ENCODE data around the gene AHCTF1. TPM values are rescaled to one million over a fixed set of nuclear protein-coding genes. Genes with fewer than 3 reads are reported as not detected.

The AHCTF1 gene
- total and polyA plus RNA-seq, 2 of the 8 experiments (the other 6 are each of a cell fraction or from before 2014, with no cell fraction given): 7.9 to 44.5 TPM

GRCh38 chr1:246820666-246821065 lies 111.1 kb downstream of the AHCTF1 start:
- no peak overlapping the region for H2AK5ac ChIP-seq (ENCODE audit: low read depth, low read length)
- H3K36me3 ChIP-seq (ENCODE audit: control insufficient read depth in 2 of 4, insufficient read depth in 4 of 4, low read length in 3 of 4): no peaks in the 10 kb centered on the region
- H3K79me1 ChIP-seq (ENCODE audit: low read depth, low read length): no peaks in the 10 kb centered on the region
- ChIA-PET POLR2A (ENCODE audit: partially characterized antibody) (no interaction called here), CTCF (ENCODE audit: partially characterized antibody) (interaction anchor here (1.2 kb wide), 1 partner anchor 27 kb away, joined by 3 read pairs; no protein-coding TSS in a partner anchor)
- no peak overlapping the region for H4K91ac ChIP-seq (replicated peaks; ENCODE audit: insufficient read length, low read length)
- H3K27ac ChIP-seq (ENCODE audit: low read depth, low read length): no peak overlapping the region
- no peaks in the 10 kb centered on the region for H3K4me1 ChIP-seq (replicated peaks in 1 of 4; ENCODE audit: control insufficient read depth in 3 of 4, insufficient read depth in 4 of 4, low read length in 3 of 4)
- H2BK5ac ChIP-seq (ENCODE audit: low read depth, low read length): no peak overlapping the region
- no peak overlapping the region for H3K9ac ChIP-seq (replicated peaks in 1 of 4; ENCODE audit: extremely low read depth in 1 of 4, low read depth in 3 of 4, low read length in 3 of 4)
- no peak overlapping the region for H4K8ac ChIP-seq (ENCODE audit: extremely low read depth, insufficient read depth, low read length)
- H3K18ac ChIP-seq (ENCODE audit: extremely low read depth, low read length): no peak overlapping the region
- H2BK120ac ChIP-seq (replicated peaks; ENCODE audit: low read depth, low read length): no peak overlapping the region
- H2BK12ac ChIP-seq (ENCODE audit: low read depth, low read length): no peak overlapping the region
- H3K56ac ChIP-seq (replicated peaks; ENCODE audit: insufficient read length, low read depth, low read length): no peak overlapping the region
- H3K79me2 ChIP-seq (ENCODE audit: control insufficient read depth in 1 of 2, insufficient read depth in 2 of 2, low read length in 2 of 2): no peaks in the 10 kb centered on the region
- DNase-seq (ENCODE audit: low read depth in 1 of 2, low spot score in 2 of 2): no peak
- H3K23ac ChIP-seq (ENCODE audit: insufficient read length): no peak overlapping the region
- peaks cover 2% of the 10 kb centered on the region; the same call in 1 of the 2 replicates for H3K23me2 ChIP-seq (ENCODE audit: low read depth, low read length)
- H3K4ac ChIP-seq (replicated peaks; ENCODE audit: insufficient read length, low read depth, low read length): no peak overlapping the region
- WGBS, 2 experiments (ENCODE audit: extremely low coverage in 1 of 2, insufficient coverage in 1 of 2, insufficient read length in 1 of 2, insufficient replicate concordance in 2 of 2, low coverage in 1 of 2, low lambda C conversion rate in 2 of 2, missing lambda C conversion rate in 1 of 2): 71% methylated on average over 7 of the region's 7 CpGs; no CpG with 5 or more reads in 1 of the 2 experiments
- H3K27me3 ChIP-seq (replicated peaks in 1 of 4; ENCODE audit: control insufficient read depth in 3 of 4, extremely low read depth in 1 of 4, insufficient read depth in 3 of 4, low read length in 3 of 4): no peaks in the 10 kb centered on the region
- no peak overlapping the region for H2AFZ ChIP-seq (ENCODE audit: low read length)
- no peak overlapping the region for H3K4me2 ChIP-seq (ENCODE audit: insufficient read depth in 1 of 2, low read depth in 2 of 2, low read length in 2 of 2)
- no peak overlapping the region for H3K14ac ChIP-seq (ENCODE audit: insufficient read length)
- no peaks in the 10 kb centered on the region for H4K20me1 ChIP-seq (replicated peaks in 1 of 2; ENCODE audit: control insufficient read depth in 1 of 2, insufficient read depth in 2 of 2, low read length in 2 of 2)
- FAIRE-seq: no peak
- H4K5ac ChIP-seq (ENCODE audit: insufficient read length, low read depth, low read length): no peak overlapping the region
- no peak overlapping the region for H2BK15ac ChIP-seq (ENCODE audit: low read length)
- H2BK20ac ChIP-seq (ENCODE audit: low read length): no peak overlapping the region
- H3K4me3 ChIP-seq (ENCODE audit: extremely low read depth in 1 of 4, insufficient read depth in 2 of 4, low read depth in 3 of 4, low read length in 4 of 4): no peak overlapping the region
- no peaks in the 10 kb centered on the region for H3K9me3 ChIP-seq (ENCODE audit: insufficient read depth in 2 of 2, low read depth in 1 of 2, low read length in 1 of 2)
- TF ChIP-seq CTBP2 (IDR thresholded peaks at IDR 0.05; ENCODE audit: borderline replicate concordance, insufficient read depth, insufficient read length, low read length): no peak
